Body of pancreas (tissue), 4 donors: ENCODE measurements around the gene C8G.

ENCODE experiments used
- POLR2A ChIP-seq, 3 donors: fragments of 450-650 bp; IDR thresholded peaks; one replicate each; pipeline ENCODE4 v1.6.1; 2016; ENCODE audit warnings: antibody characterized with exemption in 3 of 3, mild to moderate bottlenecking in 2 of 3
- TF ChIP-seq, protein P1 (sequence below), 7 experiments: fragments of 450-650 bp in 4 of 7; fragments of 200-600 bp in 3 of 7; sonication (generic) in 3 of 7; IDR thresholded peaks; one replicate each; pipeline ENCODE4 v1.5.1; 2016 to 2019; ENCODE audit warnings: antibody characterized with exemption in 7 of 7

DNA sequence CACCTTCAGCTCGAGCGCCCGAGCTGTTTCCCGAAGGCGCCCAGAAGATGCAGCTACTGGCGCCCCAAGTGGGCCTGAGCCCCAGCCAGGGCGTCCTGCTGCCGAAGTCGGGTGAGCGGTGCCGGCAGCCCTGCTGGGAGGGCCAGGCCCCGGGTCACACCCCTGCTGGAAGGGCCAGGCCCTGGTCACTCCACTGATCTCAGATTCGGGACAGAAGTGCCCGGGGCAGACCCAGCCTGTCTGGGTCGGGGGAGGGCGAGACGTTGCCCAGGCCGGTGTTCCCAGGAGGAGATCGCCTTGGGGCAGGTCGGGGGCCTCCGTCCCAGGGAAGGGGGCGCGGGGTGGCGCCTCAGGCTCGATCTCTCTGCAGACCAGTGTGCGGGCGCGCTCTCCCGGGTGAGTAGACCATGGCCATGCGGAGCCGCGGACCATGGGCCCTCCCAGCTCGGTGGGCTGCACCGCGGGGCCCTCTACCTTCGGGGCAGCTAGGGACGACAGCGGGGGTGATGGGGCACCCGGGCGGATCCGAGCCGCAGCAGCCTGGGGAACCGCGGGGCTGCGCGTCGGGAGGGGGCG, 40.1 kb downstream of the C8G start:
- TF ChIP-seq, protein P1, sequence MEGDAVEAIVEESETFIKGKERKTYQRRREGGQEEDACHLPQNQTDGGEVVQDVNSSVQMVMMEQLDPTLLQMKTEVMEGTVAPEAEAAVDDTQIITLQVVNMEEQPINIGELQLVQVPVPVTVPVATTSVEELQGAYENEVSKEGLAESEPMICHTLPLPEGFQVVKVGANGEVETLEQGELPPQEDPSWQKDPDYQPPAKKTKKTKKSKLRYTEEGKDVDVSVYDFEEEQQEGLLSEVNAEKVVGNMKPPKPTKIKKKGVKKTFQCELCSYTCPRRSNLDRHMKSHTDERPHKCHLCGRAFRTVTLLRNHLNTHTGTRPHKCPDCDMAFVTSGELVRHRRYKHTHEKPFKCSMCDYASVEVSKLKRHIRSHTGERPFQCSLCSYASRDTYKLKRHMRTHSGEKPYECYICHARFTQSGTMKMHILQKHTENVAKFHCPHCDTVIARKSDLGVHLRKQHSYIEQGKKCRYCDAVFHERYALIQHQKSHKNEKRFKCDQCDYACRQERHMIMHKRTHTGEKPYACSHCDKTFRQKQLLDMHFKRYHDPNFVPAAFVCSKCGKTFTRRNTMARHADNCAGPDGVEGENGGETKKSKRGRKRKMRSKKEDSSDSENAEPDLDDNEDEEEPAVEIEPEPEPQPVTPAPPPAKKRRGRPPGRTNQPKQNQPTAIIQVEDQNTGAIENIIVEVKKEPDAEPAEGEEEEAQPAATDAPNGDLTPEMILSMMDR (IDR thresholded peaks at IDR 0.05) = no peak
- TF ChIP-seq POLR2A (IDR thresholded peaks at IDR 0.05) = no peak
